LNCaP clone FGC (cell line): Measurements from ENCODE around the gene RAB5B.
A peak's percentile ranks its signal among the peaks of the same experiment; 100 is the strongest.

ENCODE experiments used
- DNase-seq: peaks from one replicate; pipeline ENCODE4 v3.0.0-alpha.2; 2011; ENCODE audit warnings: low read depth
- H3K4me3 ChIP-seq: 2 replicates; pipeline ENCODE4 v1.5.1; 2011; ENCODE audit warnings: mild to moderate bottlenecking, low read depth, low read length, control low read depth
- TF ChIP-seq, protein P1 (sequence below): IDR thresholded peaks from 2 replicates; pipeline ENCODE4 v1.5.1; 2012; ENCODE audit warnings: mild to moderate bottlenecking; ENCODE audit not compliant: control insufficient read depth, insufficient read depth; ENCODE audit errors: extremely low read depth

Gene RAB5B

DNA sequence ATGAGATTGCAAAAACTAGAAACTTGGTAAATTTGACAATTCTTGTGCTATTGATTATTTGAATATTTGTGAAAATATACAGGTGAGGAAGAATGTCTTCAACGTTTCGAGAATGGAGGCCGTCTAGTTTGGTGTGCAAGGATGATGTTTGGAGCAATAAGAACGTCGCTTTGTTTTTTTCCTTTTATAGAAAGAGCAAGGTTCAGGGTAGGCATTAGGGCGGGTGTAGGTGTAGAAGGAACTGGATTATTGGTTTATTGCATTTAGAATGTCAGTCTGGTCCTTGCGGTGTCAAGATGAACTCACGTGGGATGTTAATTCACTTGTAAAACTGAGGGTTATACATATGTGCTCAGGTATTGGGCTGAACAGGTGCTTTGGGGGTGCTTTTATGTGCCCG, 69.0 kb downstream of the RAB5B start:
- peak overlapping the region; percentile 67 for H3K4me3 ChIP-seq
- DNase-seq, result no peak
- TF ChIP-seq, protein P1, sequence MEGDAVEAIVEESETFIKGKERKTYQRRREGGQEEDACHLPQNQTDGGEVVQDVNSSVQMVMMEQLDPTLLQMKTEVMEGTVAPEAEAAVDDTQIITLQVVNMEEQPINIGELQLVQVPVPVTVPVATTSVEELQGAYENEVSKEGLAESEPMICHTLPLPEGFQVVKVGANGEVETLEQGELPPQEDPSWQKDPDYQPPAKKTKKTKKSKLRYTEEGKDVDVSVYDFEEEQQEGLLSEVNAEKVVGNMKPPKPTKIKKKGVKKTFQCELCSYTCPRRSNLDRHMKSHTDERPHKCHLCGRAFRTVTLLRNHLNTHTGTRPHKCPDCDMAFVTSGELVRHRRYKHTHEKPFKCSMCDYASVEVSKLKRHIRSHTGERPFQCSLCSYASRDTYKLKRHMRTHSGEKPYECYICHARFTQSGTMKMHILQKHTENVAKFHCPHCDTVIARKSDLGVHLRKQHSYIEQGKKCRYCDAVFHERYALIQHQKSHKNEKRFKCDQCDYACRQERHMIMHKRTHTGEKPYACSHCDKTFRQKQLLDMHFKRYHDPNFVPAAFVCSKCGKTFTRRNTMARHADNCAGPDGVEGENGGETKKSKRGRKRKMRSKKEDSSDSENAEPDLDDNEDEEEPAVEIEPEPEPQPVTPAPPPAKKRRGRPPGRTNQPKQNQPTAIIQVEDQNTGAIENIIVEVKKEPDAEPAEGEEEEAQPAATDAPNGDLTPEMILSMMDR, result no peak
